Panc1 (cell line): ENCODE results near the gene SRF.

Source experiments
- CTCF ChIP-seq: fragments of 450-650 bp; IDR thresholded peaks from 2 replicates; pipeline ENCODE4 v1.5.1; 2017; ENCODE audit warnings: mild to moderate bottlenecking
- POLR2AphosphoS5 ChIP-seq: IDR thresholded peaks from 2 replicates; pipeline ENCODE4 v1.6.1; 2012; ENCODE audit warnings: mild to moderate bottlenecking, low read depth, low read length, moderate library complexity

GRCh38 chr6:43183441-43183840, 12.4 kb downstream of the SRF start:
- TF ChIP-seq CTCF (no peak), POLR2AphosphoS5 (no peak)
